Retina (tissue), 1 donor: Measurements from ENCODE around the gene NCKAP5.
A peak's percentile ranks its signal among the peaks of the same experiment; 100 is the strongest.

Experiments
- DNase-seq: peaks from one replicate; pipeline ENCODE4 v3.0.0-alpha.2; 2016

Gene NCKAP5

GRCh38 chr2:132911726-132912724 is 656.2 kb downstream of the NCKAP5 start:
- peak; percentile 22 for DNase-seq

- no peak for DNase-seq
Observed at GRCh38 chr2:132910432-132910831, 657.8 kb downstream of the NCKAP5 start.

GRCh38 chr2:132909427-132909826 is 658.8 kb downstream of the NCKAP5 start:
- no peak for DNase-seq

- DNase-seq, result no peak
Observed at GRCh38 chr2:132904142-132904842, 664.0 kb downstream of the NCKAP5 start.

DNA sequence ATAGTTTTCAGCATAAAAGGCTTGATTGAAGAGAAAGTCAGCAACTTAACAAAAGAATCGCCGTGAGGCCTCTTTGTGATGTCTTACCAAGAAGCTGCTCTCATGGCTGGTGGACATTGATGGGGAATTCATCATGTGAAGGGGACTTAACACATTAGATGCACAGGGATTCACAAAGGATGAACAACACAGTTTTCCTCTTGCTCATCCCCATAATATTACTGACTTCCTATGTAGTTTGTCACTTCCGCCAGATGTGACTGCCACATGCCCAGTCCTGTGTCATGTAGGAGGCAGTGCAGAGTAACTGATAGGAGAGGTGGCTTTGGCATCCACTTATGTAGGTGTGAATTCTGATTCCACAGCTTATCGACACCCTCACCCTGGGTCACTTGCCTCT is 665.6 kb downstream of the NCKAP5 start:
- no peak for DNase-seq

- DNase-seq, result no peak
Observed at GRCh38 chr2:132901661-132902060, 666.6 kb downstream of the NCKAP5 start.

DNA sequence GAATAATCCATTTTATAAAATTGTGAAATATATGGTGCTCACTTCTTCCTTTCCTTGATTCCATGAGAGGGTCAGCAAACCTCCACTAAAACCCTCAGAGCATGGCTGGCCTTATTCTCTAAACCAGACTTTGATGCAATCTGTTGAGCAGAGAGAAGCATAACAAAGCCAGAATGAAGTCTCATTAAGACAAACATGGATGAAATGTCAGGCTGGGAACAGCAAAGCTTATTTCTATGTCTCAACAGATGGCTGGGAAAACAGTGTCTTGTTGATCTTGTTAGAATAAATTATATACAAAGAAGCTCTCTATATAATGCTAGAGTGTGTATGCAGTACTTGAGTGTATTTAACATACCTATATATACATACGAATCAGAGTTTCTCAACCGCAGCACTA is 671.2 kb downstream of the NCKAP5 start:
- DNase-seq, result no peak

- DNase-seq, result no peak
Observed at GRCh38 chr2:132896073-132896472, 672.2 kb downstream of the NCKAP5 start.

DNA sequence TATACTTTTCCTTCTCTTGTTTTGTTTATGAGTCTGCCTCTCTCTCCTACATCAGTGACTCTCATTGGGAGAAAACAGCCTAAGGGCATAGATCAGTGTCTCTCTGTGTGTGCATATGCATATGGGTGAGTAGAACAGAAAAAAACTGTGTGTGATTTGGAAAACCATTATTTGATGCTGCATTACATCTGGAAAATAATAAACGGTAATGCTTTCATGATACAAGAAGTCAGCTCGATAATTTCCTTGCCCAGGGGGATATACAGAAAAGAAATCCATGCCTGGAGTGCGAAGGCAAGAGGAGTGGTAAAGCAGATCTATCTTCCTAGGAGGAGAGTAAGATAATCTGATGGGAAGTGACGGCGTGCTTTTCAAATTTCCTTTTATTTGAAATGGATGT is 676.8 kb downstream of the NCKAP5 start:
- peak; percentile 13 for DNase-seq

DNA sequence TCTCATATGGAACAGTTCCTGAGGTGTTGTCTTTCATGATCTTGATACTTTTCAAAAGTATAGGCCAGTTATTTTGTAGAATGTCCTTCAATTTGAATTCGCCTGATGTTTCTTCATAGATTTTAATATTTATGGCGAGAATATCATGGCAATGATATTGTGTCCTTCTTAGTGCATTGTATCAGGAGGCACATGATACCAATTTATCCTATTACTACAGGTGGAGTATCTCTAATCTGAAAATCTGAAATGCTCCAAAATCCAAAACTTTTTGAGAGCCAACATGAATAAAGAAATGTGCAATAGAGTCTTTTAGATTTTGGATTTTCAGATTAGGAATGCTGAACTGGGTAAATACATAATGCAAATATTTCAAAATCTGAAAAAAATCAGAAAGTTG is 681.7 kb downstream of the NCKAP5 start:
- DNase-seq, result no peak

DNA sequence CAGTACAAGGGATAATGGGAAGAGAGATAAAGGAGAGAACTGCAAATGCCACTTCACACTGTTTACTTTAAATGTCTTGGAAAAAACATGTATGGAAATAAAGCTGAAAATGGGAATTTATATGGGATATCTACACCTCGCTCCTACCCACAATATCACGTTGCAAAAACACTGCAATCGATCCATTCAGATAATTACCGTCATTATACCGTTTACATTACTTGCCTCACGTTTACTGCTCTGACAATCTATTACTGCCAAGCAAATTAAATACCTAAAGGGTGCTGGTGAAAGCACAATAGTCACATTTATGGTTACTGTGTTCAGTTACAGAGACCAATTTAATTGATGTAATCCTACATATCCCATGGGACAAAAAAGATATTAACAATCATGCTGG is 683.6 kb downstream of the NCKAP5 start:
- no peak for DNase-seq

DNA sequence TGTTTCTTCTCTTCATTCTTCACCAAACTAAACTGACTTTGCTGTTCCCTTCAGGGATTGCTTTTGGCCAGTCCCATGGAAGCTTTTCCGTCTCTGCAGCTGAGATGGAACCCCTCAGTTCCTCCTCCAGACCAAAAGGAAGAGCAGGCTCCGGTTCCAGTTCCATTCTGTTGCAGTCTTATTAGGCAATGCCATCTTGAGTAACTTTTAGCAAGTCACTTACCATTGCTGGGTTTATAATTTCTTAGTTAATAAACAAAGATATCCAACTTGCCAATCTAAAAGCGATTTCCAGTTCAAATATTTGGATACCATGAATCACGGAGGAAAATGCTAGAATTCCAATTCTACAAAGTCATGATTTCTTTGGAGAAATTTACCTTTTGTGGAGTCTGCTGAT is 684.0 kb downstream of the NCKAP5 start:
- no peak for DNase-seq

DNA sequence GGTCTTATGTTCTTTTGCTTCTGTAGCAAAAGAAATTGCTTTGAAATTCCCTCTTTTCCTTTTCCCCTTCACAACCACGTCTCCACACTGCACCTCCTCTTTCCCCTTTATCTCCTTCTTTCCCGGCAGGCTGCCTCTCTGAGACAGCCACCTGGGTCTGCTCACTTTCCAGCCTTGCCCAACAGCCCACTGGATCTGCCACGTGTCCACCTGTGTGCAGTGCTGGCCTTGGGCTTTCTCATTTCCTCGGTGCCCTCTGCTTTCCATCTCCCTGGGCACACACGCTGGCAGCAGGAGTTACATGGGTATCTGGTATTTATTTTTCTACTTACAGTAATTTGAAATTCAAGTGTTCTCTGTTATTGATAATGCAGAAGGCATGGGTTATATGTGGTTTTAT is 684.8 kb downstream of the NCKAP5 start:
- DNase-seq, result no peak

- DNase-seq, result no peak
Observed at GRCh38 chr2:132881546-132881945, 686.7 kb downstream of the NCKAP5 start.

- no peak for DNase-seq
Observed at GRCh38 chr2:132877923-132878322, 690.3 kb downstream of the NCKAP5 start.

DNA sequence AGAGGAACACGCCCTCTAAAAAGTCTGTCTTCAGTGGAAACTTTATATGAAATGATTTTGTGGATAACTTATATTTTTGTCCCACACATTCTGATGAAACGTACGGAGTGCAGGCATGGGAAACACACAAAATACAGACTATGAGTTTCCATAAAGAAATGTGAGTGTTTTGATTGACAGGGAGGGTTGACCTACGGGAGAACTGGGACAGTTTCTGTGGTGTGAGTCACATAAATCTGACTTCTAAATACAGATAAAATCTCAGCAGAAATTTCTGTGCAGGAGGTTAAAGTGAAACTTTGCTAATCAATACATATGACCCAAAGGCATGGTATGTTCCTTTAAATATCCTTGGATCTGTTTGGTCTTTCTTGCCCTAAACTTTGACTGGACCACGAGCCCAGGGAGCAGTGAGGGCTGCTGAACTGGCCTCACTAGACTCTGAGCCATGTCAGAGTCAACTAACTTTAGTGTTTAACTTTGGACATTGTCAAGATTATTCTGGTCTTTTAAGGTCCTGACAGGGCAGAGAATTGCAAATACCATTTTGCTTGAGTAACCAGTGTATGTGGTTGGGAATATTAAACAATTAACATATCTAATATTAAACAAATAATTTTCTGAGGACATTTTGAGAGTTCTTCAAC is 691.4 kb downstream of the NCKAP5 start:
- DNase-seq, result no peak

DNA sequence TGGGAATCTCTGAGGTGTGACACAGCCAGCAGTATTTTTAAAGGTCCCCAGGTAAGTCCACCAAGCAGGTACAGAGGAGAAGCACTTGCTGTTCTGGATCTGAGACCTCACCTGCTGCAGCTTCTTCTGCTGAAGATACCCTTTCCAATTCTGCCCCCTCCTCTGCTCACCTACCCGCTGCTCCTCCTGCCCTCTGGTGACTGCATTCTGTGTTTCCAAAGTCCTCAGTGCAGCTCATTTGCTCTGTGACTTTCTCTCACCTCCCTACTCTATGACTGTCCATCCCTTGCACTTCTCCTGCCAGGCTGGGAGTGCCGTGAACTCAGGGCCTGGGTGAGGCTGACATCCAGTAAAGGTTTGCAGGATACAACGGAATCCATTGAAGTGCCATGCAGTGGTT is 693.1 kb downstream of the NCKAP5 start:
- no peak for DNase-seq

- no peak for DNase-seq
Observed at GRCh38 chr2:132873738-132874137, 694.5 kb downstream of the NCKAP5 start.

DNA sequence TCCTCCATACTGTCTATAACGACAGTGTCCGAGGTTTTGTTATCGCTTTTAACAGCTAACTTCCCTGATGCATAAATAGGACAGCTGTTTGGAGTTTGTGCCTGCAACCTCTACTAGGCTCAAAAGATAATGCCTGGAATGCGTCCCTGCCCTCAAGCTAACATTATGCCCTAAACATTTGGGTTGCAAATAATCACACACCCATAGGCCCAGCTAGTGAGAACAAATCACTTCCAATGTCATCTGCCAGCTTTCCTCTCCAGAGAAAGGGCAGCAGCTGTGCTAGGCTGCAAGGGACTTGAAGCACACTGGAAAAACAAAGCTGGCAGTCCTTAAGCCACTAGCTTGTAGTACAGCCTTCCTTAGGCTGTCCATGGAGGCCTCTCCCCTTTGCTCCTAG is 696.4 kb downstream of the NCKAP5 start:
- no peak for DNase-seq

- DNase-seq, result no peak
Observed at GRCh38 chr2:132863961-132864360, 704.3 kb downstream of the NCKAP5 start.

- no peak for DNase-seq
Observed at GRCh38 chr2:132860220-132860619, 708.0 kb downstream of the NCKAP5 start.

DNA sequence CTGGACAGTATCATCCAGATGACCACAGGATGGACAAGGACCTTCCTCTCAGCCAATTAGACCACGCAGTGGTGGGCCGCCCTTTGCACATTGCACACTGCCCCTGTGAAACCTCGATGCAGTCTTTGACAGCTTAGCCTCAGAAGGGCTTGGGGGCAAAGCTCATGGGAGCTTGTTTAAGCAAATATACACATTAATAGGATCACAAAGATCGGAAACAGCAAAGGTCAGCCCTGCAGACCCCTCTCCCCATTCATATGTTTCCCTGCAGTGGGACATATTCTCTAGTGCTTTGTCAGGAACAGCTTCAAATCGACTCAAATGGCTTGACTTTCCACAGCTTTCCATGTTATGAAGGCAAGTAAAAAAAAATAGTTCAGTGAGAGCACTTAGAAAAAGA is 708.7 kb downstream of the NCKAP5 start:
- DNase-seq, result no peak

GRCh38 chr2:132857319-132857718 is 710.9 kb downstream of the NCKAP5 start:
- DNase-seq, result no peak

DNA sequence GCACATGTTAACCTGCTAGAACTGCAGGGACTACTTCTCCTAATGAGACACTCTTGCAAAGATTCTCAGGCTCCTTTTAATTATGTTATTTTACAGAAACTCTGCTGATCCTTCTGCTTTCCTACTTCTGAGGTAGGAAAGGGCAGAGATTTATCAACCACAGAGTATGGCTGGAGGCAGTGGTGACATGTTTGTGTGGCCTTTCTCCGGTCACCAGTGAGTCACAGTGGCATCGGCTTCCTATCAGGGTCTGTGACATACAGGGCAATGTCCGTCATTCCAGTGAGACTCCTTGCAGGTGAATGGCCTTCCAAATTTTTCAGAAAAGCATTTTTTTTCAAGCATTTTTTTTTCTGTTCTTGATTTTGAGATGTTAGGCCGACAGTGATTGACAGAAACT is 717.6 kb downstream of the NCKAP5 start:
- DNase-seq, result no peak
